Limb (tissue), 2 donors: ENCODE data around the gene AXL.
"Not testable (repeated sequence)": the region's sequence is repeated elsewhere in the genome, so short reads cannot be mapped to it uniquely, and the experiment has no call there.

Experiments
- DNase-seq, 2 donors: peaks; one replicate each; pipeline ENCODE4 v3.0.0-alpha.2; 2016; ENCODE audit errors: extremely low spot score in 2 of 2

AXL gene

DNA sequence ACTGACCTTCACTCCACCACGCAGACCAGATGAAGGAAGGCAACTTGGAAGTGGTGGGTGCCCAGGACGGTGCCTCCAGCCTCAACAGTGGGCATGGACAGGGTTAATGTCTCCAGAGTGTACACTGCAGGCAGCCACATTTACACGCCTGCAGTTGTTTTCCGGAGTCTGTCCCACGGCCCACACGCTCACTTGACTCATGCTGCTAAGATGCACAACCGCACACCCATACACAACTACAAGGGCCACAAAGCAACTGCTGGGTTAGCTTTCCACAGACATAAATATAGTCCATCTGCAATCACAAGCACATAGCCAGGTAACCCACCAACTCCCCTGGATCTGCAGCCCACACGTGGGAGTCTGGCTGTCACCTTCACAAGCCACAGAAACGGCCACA lies 12.6 kb upstream of the AXL start:
- DNase-seq, result no peak

DNA sequence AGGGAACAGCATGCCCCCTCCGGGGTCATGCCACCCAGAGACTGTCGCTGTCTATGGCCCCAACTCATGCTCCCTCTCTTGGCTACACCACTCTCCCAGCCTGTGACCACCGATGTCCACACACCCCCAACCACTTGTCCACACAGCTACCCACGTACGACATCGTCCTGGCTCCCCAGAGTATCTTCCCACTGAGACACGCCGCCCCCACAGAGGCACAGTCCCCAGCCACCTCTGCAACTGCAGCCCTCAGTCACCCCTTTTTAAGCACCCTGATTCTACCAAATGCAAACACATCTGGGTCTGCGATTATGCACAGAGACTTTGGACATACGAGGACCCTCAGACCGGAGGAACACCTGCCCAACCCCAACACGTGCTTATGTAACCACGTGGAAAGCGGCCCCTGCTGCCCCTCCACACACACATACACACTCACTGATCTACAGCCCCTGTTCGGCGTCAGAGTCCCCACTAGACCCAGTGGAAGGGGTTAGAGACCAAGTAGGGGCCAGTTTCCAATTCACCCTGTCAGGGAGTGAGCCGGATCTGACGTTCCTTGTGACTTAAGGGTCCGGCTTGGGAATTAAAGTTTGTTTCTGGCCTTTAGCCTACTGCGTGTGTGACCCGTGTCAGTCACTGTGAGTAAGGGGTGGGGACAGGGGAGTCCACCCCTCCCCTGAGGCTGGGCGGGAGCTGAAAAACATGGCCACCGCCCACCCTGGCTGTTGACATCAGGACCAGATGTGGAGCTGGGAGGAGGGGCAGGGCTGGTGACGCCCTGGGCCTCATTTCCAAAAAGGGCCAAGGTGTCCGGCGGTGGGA lies 11.9 kb upstream of the AXL start:
- peak in 1 of 2 donors; percentile 54 for DNase-seq

DNA sequence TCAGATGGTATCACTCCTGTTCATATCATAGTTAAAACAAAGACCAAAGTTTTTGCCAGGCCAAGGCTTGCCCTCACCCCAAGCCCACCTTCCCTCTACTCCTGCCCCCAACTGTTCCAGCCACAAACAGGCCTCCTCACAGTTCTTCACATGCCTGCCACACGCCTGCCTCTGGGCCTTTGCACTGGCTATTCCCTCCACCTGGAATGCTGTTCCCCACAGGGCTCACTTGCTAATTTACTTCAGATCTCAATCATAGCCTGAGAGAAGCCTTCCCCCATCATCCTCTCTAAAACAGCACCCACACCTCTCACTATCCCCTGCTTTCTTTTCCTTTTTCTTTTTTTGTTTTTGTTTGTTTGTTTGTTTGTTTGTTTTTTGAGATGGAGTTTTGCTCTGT lies 4.9 kb upstream of the AXL start:
- no peak for DNase-seq

DNA sequence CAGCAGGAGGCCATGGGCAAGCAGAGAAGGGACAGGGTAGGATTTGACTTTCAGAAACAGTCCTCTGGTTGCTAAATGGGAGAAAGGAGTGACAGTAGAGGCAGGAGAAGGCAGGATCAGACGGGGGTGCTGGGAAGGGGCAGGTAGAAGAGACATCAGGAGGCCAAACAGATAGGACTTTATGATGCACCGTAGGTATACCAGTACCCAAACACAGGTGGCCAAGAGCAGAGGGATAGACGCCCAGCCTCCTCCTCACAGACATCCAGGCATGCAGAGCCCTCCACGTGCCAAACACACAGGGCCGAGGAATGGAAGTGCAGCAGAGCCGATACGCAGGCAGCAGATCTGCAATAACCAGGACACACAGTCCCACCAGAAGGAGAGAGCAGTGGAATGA lies 1.3 kb upstream of the AXL start:
- no peak for DNase-seq

DNA sequence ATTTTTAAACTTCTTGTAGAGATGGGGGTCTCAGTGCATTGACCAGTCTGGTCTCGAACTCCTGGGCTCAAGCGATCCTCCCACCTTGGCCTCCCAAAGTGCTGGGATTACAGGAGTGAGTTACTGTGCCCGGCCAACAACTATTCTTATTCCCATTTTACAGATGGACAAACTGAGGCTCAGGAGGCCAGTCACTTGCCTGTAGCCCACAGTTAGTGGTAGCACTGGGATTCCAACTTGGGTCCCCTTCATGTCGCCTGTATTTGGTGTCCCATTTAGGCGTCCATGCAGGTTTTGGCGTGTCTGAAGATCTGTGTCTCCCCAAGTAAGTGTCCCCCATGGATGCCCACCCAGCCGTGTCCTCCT lies 791 bp upstream of the AXL start:
- DNase-seq, result no peak

DNA sequence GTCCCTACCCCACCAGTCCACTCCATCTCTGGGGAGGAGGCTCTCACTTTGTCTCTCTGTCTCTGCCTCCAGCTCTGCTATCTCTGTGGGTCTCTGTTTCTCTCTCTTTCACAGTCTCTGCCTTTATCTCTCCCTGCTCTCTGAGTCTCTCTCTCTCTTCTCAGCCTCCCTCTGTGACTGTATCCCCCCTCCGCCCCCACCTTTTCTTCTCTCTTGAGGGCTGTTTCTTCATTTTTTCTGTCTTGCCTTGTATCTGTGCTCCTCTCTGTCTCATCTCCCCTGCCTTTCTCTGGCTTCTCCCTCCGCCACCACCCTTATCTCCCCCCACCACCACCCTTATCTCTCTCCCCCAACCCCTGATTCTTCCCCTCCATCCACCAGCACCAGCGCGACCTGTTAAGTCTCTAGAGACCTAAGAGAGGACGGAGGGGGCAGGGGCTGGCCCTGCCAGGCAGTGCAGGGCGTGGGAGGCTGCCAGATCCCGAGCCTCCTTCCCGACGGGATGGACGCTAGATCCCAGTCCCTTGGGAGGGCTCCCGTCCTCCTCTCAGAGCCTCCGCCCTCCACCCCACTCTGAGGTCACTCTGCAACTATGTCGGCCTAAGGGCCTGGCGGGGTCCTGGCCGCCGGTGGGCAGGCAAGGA lies 1.0 kb downstream of the AXL start:
- no peak for DNase-seq

DNA sequence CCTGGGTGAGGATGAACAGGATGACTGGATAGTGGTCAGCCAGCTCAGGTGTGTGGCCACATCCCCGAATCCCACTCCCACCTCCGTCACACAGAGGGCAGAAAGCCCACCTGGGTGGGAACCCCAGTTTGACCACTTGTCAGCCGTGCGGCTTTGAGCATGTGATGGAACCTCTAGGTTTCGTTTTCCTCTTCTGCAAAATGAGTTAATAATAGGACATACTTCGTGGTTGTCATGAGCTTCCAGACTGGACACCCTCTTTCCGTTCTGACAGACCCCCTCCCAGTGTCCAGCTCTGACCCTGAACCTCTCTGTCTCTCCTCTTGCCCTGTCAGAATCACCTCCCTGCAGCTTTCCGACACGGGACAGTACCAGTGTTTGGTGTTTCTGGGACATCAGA lies 1.8 kb downstream of the AXL start:
- no peak for DNase-seq

DNA sequence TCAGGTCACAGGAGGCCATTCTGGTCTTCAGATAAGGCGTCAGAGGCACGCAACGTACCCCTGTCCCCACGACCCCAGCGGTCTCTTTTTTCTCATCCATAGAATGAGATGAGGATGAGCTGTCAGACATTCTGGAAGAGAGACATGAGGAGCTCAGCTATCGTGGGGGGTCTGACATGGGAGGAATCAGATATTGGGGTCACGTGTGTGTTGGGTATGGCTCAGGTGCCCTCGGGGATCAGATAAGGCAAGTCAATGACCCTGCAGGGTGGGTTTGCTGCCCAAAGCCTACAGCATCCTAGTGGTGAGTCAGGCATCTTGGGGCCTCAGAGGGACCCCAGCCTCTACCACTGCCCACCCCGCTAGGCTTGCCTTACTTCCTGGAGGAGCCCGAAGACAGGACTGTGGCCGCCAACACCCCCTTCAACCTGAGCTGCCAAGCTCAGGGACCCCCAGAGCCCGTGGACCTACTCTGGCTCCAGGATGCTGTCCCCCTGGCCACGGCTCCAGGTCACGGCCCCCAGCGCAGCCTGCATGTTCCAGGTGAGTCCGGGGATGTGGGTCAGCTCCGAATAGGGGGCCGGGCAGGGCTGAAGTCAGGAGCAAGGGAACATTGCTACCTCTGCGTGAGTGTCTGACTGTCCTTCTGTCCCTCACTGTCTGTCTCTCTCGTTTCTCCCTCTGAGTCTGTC lies 2.6 kb downstream of the AXL start:
- no peak for DNase-seq

DNA sequence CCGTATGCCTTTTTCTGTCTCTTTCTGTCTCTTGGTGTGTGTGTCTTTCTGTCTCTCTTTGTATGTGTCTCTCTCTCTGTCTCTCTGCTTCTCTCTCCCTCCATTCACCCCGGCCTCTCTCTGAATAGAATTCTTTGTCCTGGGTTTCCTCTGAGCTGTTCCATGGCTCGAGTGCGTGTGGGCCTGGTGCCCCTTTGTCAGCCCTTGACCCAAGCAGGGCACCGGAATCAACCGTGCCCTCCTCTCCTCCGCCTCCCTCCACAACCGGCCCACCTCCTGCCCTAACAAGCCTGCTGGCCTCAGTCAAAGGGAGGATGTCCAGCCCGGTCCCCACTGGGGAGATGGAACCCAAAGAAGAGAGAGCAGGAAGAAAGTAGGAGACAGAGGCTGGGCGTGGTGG lies 3.2 kb downstream of the AXL start:
- DNase-seq, result no peak

DNA sequence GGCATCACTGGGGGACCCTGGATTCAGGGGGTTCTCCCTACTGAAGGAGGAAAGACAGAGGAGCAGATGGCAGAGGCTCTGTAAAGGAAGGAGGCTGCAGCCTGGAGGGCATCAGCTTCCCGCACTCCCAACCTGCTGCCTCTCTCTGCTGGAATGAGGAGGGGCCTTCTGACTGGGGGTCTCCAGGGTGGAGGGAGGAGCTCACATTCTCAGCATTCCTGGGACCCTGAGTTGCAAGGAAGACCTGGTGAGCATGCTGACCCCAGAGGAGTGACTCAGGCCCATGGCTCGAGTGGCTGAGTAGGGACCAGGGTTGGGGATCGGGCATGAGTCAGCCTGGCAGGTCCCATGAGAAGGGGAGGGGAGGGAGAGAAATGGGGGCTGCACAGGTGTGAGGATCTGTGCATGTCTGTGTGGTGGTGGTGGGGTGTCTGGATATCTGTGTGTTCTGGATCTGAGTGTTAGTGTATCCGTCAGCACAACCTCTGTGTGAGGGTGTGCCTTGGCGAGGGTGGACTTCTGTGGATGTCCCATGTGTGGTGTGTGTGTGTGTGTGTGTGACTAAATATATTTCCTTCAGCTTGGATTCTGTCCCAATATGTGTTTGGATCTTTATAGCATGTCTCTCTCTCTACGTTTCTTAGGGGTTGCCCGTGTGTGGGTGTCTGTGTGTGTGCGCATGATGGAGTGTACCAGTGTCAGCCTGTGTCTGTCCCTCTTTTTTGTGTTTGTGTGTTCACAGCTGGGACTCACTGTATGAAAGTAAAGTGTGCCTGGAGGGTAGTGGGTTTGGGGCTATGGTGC lies 4.6 kb downstream of the AXL start:
- DNase-seq, result no peak

DNA sequence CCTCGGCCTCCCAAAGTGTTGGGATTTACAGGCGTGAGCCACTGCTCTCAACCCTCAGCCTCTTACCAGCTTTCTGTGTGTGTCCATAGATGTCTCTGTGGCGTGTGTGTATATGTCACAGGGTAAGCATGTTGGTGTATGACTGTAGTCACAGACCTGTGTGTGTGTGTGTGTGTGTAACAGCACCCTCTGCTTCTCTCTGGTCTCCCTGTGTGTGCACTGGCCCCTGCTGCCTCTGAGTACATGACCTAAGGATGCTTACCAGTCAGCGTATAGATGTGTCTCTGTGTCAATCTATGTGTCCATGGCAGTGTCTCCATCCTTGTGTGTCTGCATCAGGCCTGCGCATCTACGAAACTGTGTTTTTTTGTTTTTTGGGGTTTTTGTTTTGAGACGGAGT lies 5.6 kb downstream of the AXL start:
- no peak for DNase-seq

DNA sequence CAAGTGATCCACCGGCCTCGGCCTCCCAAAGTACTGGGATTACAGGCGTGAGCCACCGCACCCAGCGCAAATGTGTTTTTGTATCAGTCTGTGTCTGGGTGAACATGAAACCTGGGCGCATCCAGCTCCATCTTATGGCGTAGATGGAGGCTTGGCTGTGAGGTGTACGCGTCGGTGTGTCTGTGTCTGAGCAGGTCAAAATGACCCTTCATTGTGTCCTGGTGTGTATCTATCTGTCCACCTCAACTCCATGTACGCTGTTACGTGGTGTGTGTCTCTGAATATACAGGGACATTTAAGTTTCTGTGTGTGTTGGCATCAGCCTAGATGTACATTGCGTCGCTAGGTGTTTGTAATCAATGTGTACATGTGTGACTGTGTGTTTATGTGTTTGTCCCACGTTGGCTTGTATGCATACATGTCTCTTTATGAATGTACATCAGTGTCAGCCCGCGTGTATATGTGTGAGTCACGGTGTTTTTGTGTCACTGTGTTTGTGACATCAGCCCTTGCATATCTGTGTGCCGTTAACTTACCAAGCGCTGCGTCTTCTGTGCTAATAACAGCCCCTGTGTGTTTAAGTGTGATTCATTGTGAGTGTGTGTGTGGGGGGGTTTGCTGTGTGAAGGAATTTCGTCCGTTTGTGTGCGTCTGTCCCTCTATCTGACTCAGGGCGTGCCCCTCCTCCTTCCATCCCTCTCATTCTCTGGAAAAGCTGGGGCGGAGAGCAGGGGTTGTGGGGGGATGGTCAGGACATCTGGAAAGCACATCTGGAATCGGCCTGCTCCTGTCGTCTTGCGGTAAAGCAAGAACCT lies 6.4 kb downstream of the AXL start:
- peak in 1 of 2 donors; percentile 88 for DNase-seq

DNA sequence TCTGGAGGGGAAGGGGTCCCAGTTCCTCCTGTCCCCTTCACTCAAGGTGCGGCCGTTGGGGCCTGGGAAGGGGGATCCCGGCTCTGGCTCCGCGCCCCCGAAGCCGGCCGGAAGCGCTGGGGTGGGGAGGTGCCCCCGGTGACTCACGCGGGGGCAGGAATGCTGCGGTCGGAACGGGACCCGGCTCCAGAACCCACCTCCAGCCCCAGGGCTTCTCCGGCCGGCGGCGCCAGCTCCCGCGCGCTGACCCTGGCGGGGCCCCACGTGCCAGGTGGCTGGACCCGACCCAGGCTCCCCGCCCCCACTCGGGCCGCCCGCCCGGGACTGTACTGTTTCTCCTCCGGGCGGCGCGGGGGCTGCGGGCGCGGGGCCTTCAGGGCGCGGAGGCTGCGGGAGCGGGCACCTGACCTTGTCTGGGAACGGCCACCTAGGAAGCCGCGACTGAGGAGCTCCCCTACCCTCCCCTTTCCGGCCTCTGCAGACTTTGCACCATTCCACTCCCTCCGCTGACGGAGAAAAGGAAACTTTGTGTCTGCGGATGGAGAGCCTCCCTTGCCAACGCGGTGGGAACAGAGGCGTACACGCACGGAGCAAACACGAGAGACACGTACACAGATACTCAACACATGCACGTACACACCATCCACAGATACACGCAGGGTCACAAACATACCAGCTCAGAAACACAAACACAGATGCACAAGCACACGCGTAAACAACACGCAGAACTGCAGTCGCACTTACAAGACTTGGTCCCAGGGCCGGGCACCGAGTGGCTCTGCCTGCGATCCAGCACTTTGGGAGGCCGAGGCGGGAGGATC lies 7.2 kb downstream of the AXL start:
- DNase-seq, result peak; percentile 56 to 80

DNA sequence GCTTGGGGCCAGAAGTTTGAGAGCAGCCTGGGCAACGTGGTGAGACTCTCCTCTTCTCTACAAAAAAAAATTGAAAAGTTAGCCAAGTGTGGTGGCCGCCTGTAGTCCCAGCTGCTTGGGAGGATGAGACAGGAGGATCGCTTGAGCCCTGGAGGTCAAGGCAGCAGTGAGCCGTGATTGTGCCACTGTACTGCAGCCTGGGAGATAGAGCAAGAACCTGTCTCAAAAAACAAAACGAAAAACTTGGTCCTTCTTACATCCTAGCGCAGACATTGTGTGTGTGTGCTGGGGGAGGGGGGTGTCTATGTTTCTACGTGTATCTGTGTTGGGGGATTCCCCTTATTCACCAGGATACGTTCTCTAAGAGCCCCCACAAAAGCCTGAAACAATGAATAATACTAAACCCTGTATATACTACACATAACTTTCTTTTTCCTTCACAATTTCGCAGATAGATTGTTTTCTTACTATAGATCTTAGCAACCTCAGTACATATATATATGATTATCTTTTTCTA lies 7.9 kb downstream of the AXL start:
- DNase-seq, result no peak

DNA sequence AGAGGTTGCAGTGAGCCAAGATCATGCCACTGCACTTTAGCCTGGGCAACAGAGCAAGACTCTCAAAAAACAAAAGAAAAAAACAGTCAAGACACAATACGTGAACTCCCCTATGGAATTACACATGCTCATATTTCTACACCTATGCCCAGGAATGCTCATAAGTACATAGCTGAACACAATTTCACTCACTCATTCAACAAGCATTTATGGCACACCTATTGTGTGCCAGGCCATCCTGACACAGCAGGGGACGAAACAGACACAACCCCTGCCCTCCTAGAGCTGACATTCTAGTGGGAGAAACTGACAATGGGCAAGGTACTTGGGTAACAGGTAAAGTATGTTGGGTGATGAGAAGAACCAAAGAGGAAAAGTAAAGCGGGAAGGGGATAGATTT lies 9.5 kb downstream of the AXL start:
- no peak for DNase-seq

DNA sequence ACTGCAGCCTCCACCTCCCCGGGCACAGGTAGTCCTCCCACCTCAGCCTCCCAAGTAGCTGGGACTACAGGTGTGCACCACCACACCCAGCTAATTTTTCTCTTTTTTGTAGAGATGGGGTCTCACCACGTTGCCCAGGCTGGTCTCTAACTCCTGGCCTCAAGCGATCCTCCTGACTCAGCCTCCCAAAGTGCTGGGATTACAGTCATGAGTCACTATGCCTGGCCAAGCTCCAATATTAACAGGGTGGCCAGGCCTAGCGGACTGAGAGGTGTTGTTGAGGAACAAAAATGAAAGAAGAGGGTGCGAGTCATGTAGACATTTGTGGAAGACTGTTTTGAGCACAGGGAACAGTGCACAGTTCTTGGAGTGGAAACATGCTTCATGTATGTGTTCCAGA lies 10.3 kb downstream of the AXL start:
- not testable (repeated sequence) for DNase-seq

DNA sequence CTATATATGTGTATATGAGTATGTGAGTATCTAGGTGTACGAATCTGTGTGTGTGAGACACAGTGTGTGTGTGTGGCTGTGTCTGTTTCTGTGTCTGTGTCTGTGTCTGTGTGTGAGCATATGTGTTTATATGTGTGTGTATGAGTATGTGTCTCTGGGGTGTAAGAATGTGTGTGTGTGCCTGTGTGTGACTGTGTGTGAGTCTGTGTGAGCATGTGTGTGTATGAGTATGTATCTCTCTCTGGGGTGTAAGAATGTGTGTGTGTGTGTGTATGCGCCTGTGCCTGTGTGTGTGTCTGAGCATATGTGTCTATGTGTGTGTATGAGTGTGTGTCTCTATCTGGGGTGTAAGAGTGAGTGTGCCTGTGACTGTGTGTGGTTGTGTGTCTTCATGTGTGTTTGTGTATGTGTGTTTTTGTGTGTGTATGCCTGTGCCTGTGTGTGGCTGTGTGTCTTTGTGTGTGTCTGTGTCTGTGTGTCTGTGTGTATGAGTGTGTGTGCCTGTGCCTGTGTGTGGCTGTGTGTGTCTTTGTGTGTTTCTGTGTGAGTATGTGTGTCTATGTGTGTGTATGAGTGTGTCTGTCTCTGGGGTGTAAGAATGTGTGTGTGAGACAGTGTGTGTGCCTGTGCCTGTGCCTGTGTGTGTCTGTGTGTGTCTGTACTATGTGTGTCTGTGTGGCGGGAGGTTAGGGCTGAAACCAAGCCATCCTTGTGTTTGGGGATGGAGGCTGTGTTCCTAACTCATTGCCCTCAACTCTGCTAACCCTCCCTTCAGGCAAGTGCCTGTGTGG lies 11.2 kb downstream of the AXL start:
- no peak for DNase-seq

DNA sequence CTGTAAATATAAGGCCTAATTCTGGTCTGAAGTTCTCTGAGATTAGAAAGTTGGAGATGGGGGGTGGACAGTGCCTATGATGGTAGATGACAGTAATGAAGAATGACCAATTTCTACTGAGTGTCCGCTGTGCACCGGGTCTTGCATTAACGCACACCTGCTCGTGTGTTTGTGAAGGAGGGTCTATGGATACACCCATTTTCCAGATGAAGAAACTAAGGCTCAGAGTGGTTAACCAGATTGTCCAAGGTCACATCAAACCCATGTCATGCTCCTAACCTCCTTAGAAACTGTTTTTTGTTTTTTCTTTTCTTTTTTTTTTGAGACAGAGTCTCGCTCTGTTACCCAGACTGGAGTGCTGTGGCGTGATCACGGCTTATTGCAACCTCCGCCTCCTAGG lies 13.7 kb downstream of the AXL start:
- DNase-seq, result no peak

DNA sequence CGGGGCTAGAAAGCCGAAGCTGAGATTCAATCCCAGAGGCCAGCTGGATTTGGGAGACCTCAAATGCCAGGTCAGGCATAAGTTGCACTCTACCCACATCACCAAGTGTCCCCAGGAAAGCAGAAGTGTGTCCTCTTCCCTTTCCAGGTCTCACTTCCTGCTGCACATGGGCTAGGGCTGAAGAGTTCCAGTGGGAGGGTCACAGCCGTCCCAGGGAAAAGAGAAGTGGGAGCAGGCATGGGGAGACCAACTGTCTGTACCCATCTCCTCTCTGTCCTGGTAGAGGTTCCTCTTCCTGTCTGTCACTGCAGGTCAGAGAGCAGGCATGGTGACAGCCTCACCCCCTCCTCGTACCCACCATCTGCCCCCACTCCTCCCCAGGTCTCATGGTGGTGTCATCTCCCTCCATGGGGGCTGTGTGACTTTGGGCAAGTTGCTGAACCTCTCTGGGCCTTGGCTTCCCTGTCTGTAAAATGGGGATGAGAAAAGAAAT lies 14.8 kb downstream of the AXL start:
- DNase-seq, result no peak
